OCI-LY7 (cell line): ENCODE results near the gene INSYN2A. TPM values are rescaled to one million over a fixed set of nuclear protein-coding genes. Genes with fewer than 3 reads are reported as not detected.

ENCODE experiments used
- BruUV-seq: library from RNA; stranded (reverse); fragments of 400-500 nt; replicated peaks from 2 replicates; lab custom pipeline; 2021; lab: Mats Ljungman, UMichigan
- CTCF ChIA-PET: fragments of 300-600 bp; sonication (Branson Sonifier 250); formaldehyde crosslinking; loops from one replicate; lab custom pipeline; 2022; ENCODE audit warnings: antibody characterized with exemption; ENCODE audit not compliant: unreplicated experiment; lab: Charles Lee
- POLR2A ChIA-PET: fragments of 300-600 bp; sonication (Branson Sonifier 250); formaldehyde crosslinking; loops from one replicate; lab custom pipeline; 2022; ENCODE audit warnings: antibody characterized with exemption; lab: Charles Lee
- DNase-seq: peaks from one replicate; pipeline ENCODE4 v3.0.0-alpha.2; 2015; ENCODE audit warnings: low spot score
- H2AFZ ChIP-seq: fragments of 200-600 bp; sonication (generic), shearing (Covaris generic); 2 replicates; pipeline ENCODE4 v1.6.1; 2014; ENCODE audit warnings: mild to moderate bottlenecking, antibody characterized with exemption, low read length, moderate library complexity
- H3K27ac ChIP-seq: fragments of 200-600 bp; sonication (generic); 2 replicates; pipeline ENCODE4 v1.5.1; 2014; ENCODE audit warnings: mixed run types, low read depth, mild to moderate bottlenecking, moderate library complexity, low read length, inconsistent platforms; ENCODE audit not compliant: poor library complexity, severe bottlenecking
- H3K36me3 ChIP-seq: fragments of 200-600 bp; sonication (generic); 2 replicates; pipeline ENCODE4 v1.6.1; 2014; ENCODE audit warnings: mild to moderate bottlenecking, antibody characterized with exemption, low read length, moderate library complexity, mixed read lengths; ENCODE audit not compliant: insufficient read depth
- H3K4me1 ChIP-seq: fragments of 200-600 bp; sonication (generic); 2 replicates; pipeline ENCODE4 v1.5.1; 2014; ENCODE audit warnings: mild to moderate bottlenecking, low read length; ENCODE audit not compliant: insufficient read depth, poor library complexity, severe bottlenecking
- H3K4me2 ChIP-seq: fragments of 200-600 bp; sonication (generic); 2 replicates; pipeline ENCODE4 v1.6.1; 2014; ENCODE audit warnings: mild to moderate bottlenecking, low read length
- H3K4me3 ChIP-seq: fragments of 200-600 bp; sonication (generic); 2 replicates; pipeline ENCODE4 v1.5.1; 2014; ENCODE audit warnings: mild to moderate bottlenecking, low read depth, low read length; ENCODE audit not compliant: poor library complexity, severe bottlenecking
- H3K79me2 ChIP-seq: fragments of 200-600 bp; sonication (generic); 2 replicates; pipeline ENCODE4 v1.6.1; 2016; ENCODE audit warnings: low read depth, mild to moderate bottlenecking, low read length, moderate library complexity, mixed read lengths; ENCODE audit not compliant: insufficient read depth
- H3K9me2 ChIP-seq: fragments of 200-600 bp; sonication (generic); 2 replicates; pipeline ENCODE4 v1.6.1; 2016; ENCODE audit warnings: mild to moderate bottlenecking, low read length, mixed read lengths; ENCODE audit not compliant: insufficient read depth
- H3K9me3 ChIP-seq: fragments of 200-600 bp; sonication (generic); 2 replicates; pipeline ENCODE4 v1.6.1; 2014; ENCODE audit warnings: mild to moderate bottlenecking, mixed run types, low read length, mixed read lengths
- H4K20me1 ChIP-seq: fragments of 200-600 bp; sonication (generic); 2 replicates; pipeline ENCODE4 v1.6.1; 2014; ENCODE audit warnings: mild to moderate bottlenecking, antibody characterized with exemption, low read length, moderate library complexity, mixed read lengths; ENCODE audit not compliant: insufficient read depth
- CTCF ChIP-seq: fragments of 200-600 bp; sonication (generic); conservative IDR thresholded peaks from 2 replicates; pipeline ENCODE4 v1.5.1; 2014; ENCODE audit warnings: mild to moderate bottlenecking, antibody characterized with exemption, low read length, moderate library complexity, mixed read lengths
- EZH2phosphoT487 ChIP-seq: fragments of 200-600 bp; sonication (generic); IDR thresholded peaks from 2 replicates; pipeline ENCODE4 v1.6.1; 2018; ENCODE audit warnings: low read depth, borderline replicate concordance, mild to moderate bottlenecking, mixed run types, antibody characterized with exemption, low read length, moderate library complexity, mixed read lengths
- intact Hi-C: fragments of 100-400 bp; cut with micrococcal nuclease; formaldehyde crosslinking; loops from one replicate; pipeline ENCODE4 v1.10.0; 2022; ENCODE audit not compliant: unreplicated experiment
- total RNA-seq, 2 experiments: library from RNA; depleted of rRNA in 1 of 2; stranded (reverse); fragments of >200 nt in 1 of 2; shearing (Covaris generic) in 1 of 2; gene quantifications; 2 replicates each; pipeline ENCODE4 v1.2.3, GENCODE V29; 2014 to 2022

INSYN2A gene
- total RNA-seq, 2 experiments from 2014 or later: not detected

GRCh38 chr10:127184582-127184981 lies 11.8 kb downstream of the INSYN2A start:
- Histone ChIP-seq H3K4me2 (no peak overlapping the region), H3K4me1 (no peaks in the 10 kb centered on the region), H4K20me1 (no peaks in the 10 kb centered on the region), H3K9me3 (no peaks in the 10 kb centered on the region), H3K4me3 (no peak overlapping the region), H3K27ac (no peak overlapping the region), H3K36me3 (no peaks in the 10 kb centered on the region), H3K9me2 (no peaks in the 10 kb centered on the region), H2AFZ (no peak overlapping the region), H3K79me2 (no peaks in the 10 kb centered on the region)
- BruUV-seq: no TSS peak
- intact Hi-C loops: no loop called here
- ChIA-PET POLR2A (no interaction called here), CTCF (no interaction called here)
- no peak for DNase-seq
- no peak for TF ChIP-seq CTCF
- TF ChIP-seq EZH2phosphoT487: no peak

- intact Hi-C loops: no loop called here
Observed at GRCh38 chr10:127182161-127182560, 14.2 kb downstream of the INSYN2A start.

More at GRCh38 chr10:127182161-127182560, 14.2 kb downstream of the INSYN2A start:
- H2AFZ ChIP-seq: no peak overlapping the region
- H3K79me2 ChIP-seq: no peaks in the 10 kb centered on the region
- no peak overlapping the region for H3K27ac ChIP-seq
- no peaks in the 10 kb centered on the region for H3K9me3 ChIP-seq
- H4K20me1 ChIP-seq: no peaks in the 10 kb centered on the region
- POLR2A ChIA-PET: no interaction called here
- no peak overlapping the region for H3K4me2 ChIP-seq
- no peaks in the 10 kb centered on the region for H3K36me3 ChIP-seq
- DNase-seq: no peak
- no peaks in the 10 kb centered on the region for H3K9me2 ChIP-seq
- TF ChIP-seq CTCF (no peak), EZH2phosphoT487 (no peak)
- BruUV-seq: no TSS peak
- CTCF ChIA-PET: no interaction called here
- no peaks in the 10 kb centered on the region for H3K4me1 ChIP-seq
- H3K4me3 ChIP-seq: no peak overlapping the region
